ENCODE results near the gene CHN2. TPM values are rescaled to one million over a fixed set of nuclear protein-coding genes. Genes with fewer than 3 reads are reported as not detected.
A peak's percentile ranks its signal among the peaks of the same experiment; 100 is the strongest.

CHN2 gene
- total RNA-seq, 4 donors from 2014 or later = 7.6 to 25.9 (median 17.8) TPM

GRCh38 chr7:29194206-29194593 lies 375 bp upstream of the CHN2 start:
- peak; percentile 55 for ATAC-seq (ENCODE audit: low FRiP score)
- DNase-seq (ENCODE audit: low spot score) = no peak
- TF ChIP-seq CTCF (IDR thresholded peaks at IDR 0.05) = no peak

GRCh38 chr7:29196191-29196590 lies 1.6 kb downstream of the CHN2 start:
- TF ChIP-seq CTCF (IDR thresholded peaks at IDR 0.05) = no peak
- no peak for DNase-seq (ENCODE audit: low spot score)
- ATAC-seq (ENCODE audit: low FRiP score) = no peak

- no peak for ATAC-seq (ENCODE audit: low FRiP score)
- no peak for TF ChIP-seq CTCF (IDR thresholded peaks at IDR 0.05)
Observed at GRCh38 chr7:29196971-29197595, 2.5 kb downstream of the CHN2 start.

GRCh38 chr7:29197916-29198315 lies 3.3 kb downstream of the CHN2 start:
- DNase-seq (ENCODE audit: low spot score) (no peak), ATAC-seq (ENCODE audit: low FRiP score) (no peak)
- no peak for TF ChIP-seq CTCF (IDR thresholded peaks at IDR 0.05)

More at GRCh38 chr7:29196971-29197595, 2.5 kb downstream of the CHN2 start:
- DNase-seq (ENCODE audit: low spot score) = no peak

- DNase-seq (ENCODE audit: low spot score) (no peak), ATAC-seq (ENCODE audit: low FRiP score) (no peak)
- no peak for TF ChIP-seq CTCF (IDR thresholded peaks at IDR 0.05)
Observed at GRCh38 chr7:29199776-29200175, 5.2 kb downstream of the CHN2 start.

GRCh38 chr7:29202651-29203069 lies 8.1 kb downstream of the CHN2 start:
- TF ChIP-seq CTCF (IDR thresholded peaks at IDR 0.05) = no peak
- DNase-seq (ENCODE audit: low spot score) (no peak), ATAC-seq (ENCODE audit: low FRiP score) (no peak)

GRCh38 chr7:29204491-29205272 lies 10.1 kb downstream of the CHN2 start:
- no peak for TF ChIP-seq CTCF (IDR thresholded peaks at IDR 0.05)
- DNase-seq (ENCODE audit: low spot score) (no peak), ATAC-seq (ENCODE audit: low FRiP score) (no peak)

Measured in omental fat pad (tissue), 4 donors.